Hematopoietic multipotent progenitor cell treated with erythropoietin and hydrocortisone succinate and interleukin-3 and kit ligand, for 8 days (in vitro differentiated cells): Measurements from ENCODE around the gene RARS2.
A peak's percentile ranks its signal among the peaks of the same experiment; 100 is the strongest.
"Not testable (repeated sequence)": the region's sequence is repeated elsewhere in the genome, so short reads cannot be mapped to it uniquely, and the experiment has no call there.

Experiments used
- DNase-seq: peaks from one replicate; pipeline ENCODE4 v3.0.0-alpha.2; 2015

Gene RARS2

GRCh38 chr6:87589693-87590416 lies at the start of gene RARS2, which contains the start of gene ORC3:
RARS2 (minus strand) TSS chr6:87589987; CDS start chr6:87589957, 30 bp downstream.
ORC3 (plus strand) TSS chr6:87590135; CDS start chr6:87590169, 34 bp downstream.
- DNase-seq, result peak; percentile 95

GRCh38 chr6:87639373-87639772 lies 49.6 kb upstream of the RARS2 start:
- DNase-seq, result no peak

DNA sequence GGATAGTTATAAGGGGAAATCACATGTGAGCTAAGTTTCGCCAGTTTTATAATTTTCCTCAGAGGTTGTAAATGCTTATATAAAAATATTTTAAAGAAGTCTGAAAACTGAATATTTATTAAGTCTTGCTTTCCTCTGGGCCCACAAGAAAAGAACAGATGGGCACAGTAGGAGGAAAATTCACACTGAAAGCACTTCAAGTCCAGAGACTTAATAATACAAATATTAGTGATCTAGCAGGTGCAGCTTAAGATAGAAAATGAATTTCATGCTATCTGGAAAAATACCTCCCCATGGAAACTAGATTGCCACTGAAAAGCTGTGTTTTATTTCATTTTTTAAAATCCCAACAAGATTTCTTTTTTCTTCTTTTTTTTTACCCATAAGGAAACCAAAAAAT lies 47.3 kb upstream of the RARS2 start:
- no peak for DNase-seq

GRCh38 chr6:87636315-87636714 lies 46.5 kb upstream of the RARS2 start:
- DNase-seq, result no peak

- DNase-seq, result no peak
These were observed 44.1 kb upstream of the RARS2 start for GRCh38 chr6:87633851-87634250.

- no peak for DNase-seq
These were observed 41.0 kb upstream of the RARS2 start for GRCh38 chr6:87630746-87631145.

DNA sequence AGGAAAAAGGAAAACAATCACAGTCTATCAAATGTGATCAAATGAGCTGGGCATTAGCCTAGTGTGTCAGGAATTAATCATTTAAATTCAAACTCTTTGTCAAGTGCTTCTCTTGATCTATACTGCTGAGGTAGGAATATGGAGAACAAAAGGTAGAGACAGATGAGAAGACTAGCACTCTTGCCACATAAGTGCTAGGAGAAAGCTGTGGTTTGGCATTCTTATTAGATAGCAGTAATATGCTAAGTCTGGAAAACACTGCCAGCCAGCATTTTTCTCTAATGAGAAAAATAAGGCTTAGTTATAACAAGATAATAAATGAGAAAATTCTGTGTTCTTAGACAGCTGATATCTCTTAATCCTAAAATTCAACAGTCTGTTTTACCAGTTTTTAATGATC lies 39.1 kb upstream of the RARS2 start:
- no peak for DNase-seq

DNA sequence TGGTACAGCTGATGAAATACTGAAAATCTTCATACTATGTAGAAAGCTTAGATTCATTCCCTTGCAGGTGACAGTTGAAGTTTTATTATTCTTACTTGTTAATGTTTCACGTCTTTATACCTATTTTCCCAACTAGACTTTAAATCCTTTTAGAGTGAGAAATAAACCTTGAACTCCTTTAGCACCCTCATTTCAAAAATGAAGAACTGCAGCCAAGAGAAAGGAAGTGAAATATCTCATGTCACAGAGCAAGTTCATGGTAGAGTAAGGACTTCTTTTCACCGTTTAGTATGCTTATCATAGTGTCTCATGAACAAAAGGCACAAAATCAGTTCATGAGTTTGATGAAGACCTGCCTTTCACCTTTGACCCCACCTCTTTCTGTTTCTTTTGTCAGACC lies 38.6 kb upstream of the RARS2 start:
- no peak for DNase-seq

GRCh38 chr6:87623248-87623647 lies 33.5 kb upstream of the RARS2 start:
- no peak for DNase-seq

DNA sequence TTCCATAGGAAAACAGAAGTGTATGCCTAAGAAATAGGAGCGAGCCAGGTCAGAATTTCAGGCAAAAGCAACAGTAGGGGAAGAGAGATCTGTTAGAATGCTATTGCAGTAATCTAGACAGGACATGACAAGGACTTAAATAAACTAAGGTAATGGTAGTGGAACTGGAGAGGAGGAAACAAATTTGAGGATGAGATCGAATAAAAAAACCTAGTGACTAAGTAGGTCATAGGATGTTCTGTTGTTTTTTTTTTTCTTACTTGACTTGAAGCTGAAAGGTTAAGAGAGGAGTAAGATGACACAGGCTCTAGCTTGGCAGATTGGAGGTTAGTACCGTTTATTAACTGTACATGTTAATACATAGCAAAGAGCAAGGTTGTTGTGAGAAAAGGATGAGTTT lies 28.7 kb upstream of the RARS2 start:
- no peak for DNase-seq

GRCh38 chr6:87617405-87617804 lies 27.6 kb upstream of the RARS2 start:
- no peak for DNase-seq

GRCh38 chr6:87613018-87613417 lies 23.2 kb upstream of the RARS2 start:
- not testable (repeated sequence) for DNase-seq

DNA sequence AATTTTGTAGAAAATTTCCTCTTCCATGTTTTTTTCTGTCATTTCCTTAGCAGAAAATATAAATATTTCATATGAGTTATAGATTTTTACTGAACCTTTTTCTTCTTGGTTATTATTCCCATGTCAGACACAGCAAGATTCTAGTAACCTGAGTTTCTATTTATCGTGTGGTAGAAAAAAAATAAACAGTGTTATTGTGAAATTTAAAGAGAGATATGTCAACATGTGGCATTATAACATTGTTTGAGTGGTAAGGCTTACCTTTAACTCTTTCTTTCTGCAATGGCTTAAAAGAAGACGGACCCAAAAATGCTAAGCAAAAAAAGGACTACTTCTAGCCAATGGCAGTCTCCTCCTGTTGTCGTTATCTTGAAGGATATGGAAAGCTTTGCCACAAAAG lies 19.0 kb upstream of the RARS2 start:
- no peak for DNase-seq

DNA sequence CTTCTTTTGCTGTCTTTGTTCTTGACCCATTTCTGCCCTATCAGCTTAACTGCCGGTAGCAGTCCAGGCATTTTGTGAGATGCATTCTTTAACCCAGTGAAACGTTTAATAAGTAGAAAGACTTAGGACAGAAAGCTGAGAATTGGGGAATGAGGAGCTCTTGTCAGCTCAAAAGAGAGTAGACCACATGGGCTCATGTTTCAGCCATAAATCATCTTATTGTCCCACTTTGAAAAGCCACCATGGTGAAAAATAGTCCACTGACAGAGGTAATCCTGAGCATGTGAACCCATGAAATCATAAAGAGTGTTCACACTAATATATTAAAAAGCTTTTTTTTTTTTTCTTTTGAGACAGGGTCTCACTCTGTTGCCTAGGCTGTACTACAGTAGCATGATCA lies 16.4 kb upstream of the RARS2 start:
- no peak for DNase-seq

- DNase-seq, result no peak
These were observed 10.8 kb upstream of the RARS2 start for GRCh38 chr6:87600576-87600975.

DNA sequence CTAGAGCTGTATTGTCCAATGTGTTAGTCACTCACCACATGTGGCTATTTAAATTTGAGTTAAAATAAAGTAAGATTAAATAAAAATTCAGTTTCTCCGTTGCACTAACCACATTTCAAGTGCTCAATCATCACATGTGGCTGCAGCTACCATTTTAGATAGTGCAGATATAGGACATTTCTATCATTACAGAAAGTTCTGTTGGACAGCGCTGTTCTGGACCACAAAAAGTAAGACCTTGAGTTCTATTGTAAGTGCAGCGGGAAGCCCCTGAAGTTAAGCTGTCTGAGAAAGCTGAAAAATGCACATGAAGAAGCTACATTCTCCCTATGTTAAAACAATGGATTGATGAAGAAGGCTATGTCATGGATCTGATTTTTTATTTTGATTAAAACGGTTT lies 1.2 kb upstream of the RARS2 start:
- DNase-seq, result no peak

GRCh38 chr6:87590417-87590880 lies 662 bp upstream of the RARS2 start:
- no peak for DNase-seq

DNA sequence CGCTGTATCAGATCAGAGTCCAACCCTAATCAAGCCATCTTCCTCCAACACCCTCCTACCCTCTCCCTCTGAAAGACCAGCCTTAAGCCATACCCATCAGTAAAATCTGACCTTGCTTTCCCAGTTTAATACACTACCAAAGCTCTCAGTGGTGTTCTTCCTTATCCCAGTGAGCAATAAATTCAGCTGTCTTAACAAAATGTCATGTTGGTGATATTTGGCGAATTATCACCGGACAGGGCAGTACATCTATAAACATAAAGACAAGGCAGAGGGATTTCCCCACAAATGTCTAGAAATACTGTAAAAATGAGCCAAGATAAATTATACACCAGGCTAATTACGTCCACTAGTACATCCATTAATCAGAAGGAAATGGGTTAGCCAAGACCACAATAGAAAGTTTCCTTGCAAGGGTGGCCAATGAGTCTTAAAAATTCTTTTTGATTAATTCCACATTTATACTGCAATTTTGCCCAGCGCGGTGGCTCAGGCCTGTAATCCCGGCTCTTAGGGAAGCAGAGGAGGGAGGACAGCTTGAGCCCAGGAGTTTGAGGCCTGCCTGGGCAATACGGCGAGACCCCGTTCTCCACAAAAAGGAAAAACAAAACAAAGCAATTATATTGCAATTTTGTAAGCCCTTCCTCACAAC lies 905 bp downstream of the RARS2 start:
- no peak for DNase-seq

- no peak for DNase-seq
These were observed 3.3 kb downstream of the RARS2 start for GRCh38 chr6:87586371-87587077.

GRCh38 chr6:87583822-87584221 lies 6.0 kb downstream of the RARS2 start:
- no peak for DNase-seq

DNA sequence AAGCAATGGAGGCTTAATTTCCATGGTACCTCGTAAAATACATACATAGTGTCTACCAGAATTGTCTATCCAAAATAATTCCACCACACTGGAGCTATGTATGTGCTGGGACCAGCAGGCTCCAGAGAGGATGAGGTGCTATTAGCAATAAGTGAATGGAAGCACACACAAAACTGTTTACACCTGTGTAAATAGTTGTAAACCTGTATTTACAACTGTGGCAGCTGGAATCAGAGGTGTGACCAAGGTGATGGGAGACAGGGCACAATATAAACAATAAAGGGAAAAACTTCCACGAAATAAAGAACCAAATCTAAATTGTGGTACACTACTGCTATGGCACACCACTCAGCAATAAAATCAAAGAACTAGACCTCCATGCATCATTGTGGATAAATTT lies 14.4 kb downstream of the RARS2 start:
- DNase-seq, result no peak

DNA sequence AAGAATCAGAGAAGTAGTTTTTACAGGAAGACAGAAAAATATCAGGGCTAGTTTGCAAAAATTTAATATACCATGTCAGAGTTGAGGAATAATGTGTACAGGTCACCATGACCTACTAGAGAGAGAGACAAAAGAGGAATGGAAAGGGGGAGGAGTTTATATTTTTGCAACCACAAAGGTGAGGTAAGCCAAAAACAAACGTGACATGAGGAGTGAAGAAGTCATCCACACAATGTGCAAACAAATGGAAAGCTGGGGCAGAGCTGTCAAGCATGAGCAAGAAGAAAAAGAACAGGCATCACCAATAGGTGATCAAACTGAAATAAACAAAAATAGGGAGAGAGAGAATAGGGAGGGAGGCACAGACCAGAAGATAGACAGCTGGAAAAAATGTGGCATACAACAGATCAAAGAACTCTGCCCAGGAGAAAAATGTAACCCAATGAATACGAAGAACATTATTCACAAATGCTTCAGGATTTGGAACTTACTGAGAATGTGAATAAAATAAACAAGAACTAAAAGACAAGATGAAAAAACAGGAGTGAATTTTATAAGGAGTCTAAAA lies 15.5 kb downstream of the RARS2 start:
- DNase-seq, result no peak

DNA sequence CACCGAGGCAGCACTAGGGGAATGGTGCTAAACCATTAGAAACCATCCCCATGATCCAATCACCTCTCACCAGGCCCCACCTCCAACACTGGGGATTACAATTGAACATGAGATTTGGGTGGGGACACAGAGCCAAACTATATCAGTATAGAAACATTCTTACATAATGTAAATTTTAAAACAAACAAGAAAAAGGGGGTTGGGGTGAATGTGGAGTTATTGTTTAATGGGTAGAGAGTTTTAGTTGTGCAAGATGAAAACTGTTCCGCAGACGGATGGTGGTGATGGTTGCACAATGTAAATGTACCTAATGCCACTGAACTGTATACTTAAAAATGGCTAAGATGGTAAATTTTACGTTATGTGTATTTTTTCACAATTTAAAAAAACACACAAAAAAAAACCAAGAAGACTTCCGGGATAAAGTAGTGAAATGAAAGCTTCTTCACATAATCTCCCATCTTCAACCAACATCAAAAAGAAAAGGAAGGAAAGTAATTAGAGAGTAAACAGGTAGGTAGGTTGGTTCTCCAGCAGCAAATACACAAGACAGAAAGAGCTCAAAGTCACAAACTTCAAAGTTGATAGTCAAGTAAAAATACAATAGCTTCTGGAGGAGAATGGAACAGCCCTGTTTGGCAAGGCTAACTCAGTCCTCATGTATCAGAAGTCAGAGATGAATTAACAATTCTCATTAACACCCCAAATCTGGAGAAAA lies 16.3 kb downstream of the RARS2 start:
- DNase-seq, result no peak
